ENCODE results near the gene AQP12B.
A peak's percentile ranks its signal among the peaks of the same experiment; 100 is the strongest.
"Not testable (repeated sequence)": the region's sequence is repeated elsewhere in the genome, so short reads cannot be mapped to it uniquely, and the experiment has no call there.

AQP12B gene

GRCh38 chr2:240680185-240680584 lies 2.5 kb downstream of the AQP12B start:
- DNase-seq: not testable (repeated sequence)

DNA sequence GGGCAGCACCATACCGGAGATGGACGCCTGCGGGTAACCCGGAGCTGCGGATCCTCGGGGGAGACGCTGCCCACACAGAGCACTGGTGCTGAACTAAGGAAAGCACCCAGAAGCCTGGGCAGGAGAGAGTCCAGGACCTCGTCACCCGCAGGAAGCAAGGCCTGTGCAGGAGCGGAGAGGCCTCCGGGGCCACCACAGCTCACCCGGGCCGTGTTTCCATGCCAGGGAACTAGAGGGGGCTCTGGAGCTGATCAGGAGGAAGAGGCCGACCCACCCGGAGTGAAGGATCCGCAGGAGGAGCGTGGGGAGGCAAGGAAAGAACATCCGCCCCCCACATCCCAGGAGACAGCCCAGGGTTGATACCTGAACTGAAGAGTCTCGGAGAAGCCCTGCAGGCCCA lies 3.8 kb downstream of the AQP12B start:
- not testable (repeated sequence) for DNase-seq

GRCh38 chr2:240678043-240678442 lies 4.6 kb downstream of the AQP12B start:
- not testable (repeated sequence) for DNase-seq

GRCh38 chr2:240675345-240675744 lies 7.3 kb downstream of the AQP12B start:
- not testable (repeated sequence) for DNase-seq

- not testable (repeated sequence) for DNase-seq
Measured at GRCh38 chr2:240674461-240675184, 8.1 kb downstream of the AQP12B start.

GRCh38 chr2:240672701-240673190 lies 9.9 kb downstream of the AQP12B start:
- DNase-seq: no peak

DNA sequence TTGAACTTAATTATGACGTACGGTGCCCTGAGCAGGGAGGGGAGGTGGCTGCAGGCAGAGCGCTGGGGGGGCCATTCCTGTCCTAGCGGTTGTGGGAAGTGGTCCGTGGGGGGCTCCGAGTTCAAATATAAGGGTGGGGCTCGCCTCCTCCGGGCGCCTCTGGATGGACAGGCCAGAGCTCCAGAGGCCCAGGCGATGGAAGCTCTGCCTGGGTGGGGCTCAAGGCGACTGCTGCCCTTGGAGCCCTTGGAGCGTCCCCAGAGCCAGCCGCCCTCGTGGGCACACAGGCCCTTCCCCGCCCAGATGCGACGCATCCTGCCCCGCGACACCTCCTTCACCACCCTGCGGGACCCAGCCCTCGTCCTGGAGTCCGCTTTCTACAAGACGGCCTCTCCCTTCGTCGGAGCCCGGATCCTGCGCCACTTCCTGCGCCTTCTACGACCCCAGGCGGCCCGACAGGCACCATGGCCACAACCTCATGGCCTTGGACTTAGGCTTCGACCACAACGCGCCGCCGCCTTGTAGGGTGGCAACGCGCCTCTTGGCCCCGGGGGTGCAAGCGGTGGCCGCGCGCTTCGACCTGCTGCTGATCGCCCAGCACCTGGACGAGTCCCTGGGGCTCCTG lies 10.5 kb downstream of the AQP12B start:
- no peak for DNase-seq

DNA sequence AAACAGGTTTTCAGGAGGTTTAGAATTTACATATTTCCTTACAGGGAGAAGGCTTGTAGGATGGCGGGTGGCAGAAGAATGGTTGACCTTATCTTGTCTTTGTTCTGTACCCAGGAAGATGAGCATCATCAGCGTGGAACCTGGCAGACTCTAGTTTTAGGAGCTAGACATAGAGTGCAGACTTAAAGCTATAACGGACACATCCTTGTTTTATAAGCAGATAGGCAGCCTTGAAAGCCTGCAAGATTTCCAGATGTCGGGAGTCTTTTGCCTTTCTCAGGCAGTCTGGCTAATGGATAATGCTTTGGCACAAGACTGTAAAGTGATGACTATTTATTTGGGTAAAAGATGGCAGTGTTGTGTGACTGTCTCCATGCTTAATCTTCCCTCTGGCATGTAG lies 11.7 kb downstream of the AQP12B start:
- no peak for DNase-seq

GRCh38 chr2:240670402-240670801 lies 12.3 kb downstream of the AQP12B start:
- DNase-seq: no peak

DNA sequence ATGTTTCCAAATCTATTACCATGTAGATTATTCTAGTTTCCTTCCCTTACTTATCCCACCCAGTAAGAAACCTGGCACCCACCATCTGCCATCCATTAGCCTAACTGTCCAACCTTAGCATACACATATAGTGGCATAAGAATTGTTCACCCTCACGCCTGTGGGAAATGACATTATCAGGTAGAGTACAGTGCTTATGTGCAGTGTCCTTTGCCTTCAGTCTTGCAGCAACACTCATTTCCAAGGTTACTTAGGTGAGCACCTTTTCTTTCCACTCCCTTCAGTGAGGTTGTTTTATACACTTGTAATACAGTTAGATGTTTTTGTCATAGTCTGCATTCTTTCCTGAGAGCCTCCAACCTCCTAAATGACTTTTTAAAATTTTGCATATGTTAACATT lies 18.1 kb downstream of the AQP12B start:
- no peak for DNase-seq

DNA sequence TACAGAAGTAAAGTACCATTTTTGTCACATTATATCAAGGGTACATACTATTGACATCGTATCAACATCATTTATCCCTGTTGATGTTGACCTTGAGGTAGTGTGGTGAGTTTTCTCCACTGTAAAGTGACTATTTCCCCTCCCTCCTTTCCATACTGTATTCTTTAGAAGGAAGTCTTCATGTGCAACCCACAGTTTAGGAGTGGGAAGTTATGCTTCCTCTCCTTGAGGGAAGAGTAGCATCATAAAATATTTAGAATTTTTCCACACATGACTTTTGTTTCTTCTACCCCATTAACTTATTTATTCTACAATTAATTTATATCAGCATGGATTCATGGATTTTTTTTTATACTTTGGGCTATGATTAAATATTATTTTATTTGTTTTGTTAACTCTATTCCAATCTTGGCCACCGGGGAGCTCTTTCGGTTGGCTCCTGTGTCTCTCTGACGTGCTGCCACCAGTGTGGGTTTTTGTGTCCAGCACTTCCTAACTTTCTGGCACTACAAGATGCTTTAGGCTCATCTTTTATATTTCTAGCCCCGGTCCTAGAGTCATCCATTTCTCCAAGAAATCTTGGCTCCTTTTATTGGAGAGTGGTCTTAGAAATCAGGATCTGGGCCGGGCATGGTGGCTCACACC lies 19.0 kb downstream of the AQP12B start:
- no peak for DNase-seq

DNA sequence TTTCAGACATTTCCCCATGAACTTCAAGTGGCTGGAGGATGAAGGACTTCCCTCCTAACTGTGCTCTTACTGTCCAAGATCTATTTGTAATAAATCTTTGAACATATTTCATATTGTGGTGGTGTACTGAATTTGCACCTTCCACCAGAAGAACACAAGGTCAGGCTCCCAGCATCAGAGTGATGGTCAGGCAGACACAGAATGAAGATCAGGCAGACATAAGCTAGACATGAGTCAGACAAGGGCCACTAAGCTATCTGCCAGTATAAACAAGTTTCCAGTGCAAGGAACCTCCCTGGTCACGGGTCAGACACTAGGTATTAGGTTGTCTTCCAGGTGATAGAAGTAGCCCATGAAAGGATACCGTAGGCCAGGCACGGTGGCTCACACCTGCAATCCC lies 20.0 kb downstream of the AQP12B start:
- no peak for DNase-seq

DNA sequence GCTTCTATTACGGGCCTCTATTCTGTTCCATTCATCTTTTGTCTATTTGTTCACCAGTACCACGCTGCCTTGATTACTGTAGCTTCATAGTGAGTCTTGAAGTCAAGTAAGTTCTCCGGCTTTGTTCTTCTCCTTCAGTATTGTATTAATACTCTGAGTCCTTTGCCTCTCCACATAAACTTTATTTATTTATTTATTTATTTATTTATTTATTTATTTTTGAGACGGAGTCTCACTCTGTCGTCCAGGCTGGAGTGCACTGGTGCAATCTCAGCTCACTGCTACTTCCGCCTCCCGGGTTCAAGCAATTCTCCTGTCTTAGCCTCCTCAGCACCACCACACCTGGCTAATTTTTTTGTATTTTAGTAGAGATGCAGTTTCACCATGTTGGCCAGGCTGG lies 22.8 kb downstream of the AQP12B start:
- DNase-seq: not testable (repeated sequence)

DNA sequence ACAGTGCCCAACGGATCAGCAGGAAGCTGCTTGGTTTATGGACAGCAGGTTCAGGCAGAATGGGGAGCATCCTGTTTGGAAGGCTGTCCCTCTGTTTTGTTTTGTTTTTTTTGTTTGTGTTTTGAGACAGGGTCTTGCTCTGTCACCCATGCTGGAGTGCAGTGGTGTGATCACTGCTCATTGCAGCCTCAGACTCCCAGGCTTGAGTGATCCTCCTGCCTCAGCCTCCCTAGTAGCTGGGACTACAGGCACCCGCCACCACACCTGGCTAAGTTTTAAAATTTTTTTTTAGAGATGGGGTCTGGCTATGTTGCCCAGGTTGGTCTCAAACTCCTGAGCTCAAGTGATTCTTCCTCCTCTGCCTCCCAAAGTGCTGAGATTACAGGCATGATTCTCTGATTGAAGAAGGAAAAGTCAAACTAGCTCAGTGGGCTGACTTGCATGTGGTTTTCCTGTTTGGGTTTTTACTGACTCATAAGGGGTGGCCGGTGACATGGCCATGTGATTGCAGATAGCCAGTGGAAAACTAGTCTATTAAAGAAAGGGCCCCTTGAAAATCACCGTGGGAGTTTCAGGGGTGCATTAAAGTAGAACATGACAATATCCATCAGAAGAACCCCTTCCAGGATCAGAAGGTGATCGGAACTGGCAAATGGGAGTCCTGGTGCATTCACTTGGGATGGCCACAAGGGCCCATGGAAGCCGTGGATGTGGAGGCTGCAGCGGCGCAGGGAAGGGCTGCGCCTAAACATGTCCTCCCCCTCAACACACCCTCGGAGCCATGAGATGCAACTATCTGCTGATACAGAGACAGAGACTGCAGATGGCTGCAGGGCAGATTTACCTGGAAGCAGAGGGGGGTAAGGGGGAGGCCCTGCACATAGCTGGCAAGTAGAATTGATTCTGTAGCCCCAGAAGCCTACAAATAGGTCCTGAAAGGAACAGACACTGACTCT lies 26.5 kb downstream of the AQP12B start:
- DNase-seq: peak; percentile 68

DNA sequence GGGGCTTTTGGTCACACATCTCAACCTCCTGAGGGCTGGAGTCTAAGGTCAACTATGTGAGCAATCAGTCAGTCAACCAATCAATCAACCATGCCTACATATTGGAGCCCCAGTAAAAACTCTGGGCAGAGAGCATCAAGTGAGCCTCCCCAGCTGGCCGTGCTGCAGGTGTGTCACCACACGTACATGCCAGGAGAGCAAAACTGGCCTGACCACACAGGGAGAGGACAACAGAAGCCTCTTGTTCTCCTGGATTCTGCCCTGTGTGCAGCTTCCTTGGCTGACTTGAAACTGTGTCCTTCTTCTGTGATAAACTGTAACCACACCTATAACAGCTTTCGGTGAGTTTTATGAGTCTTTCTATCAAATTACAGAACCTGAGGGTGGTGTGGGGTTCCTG lies 31.5 kb downstream of the AQP12B start:
- DNase-seq: no peak

DNA sequence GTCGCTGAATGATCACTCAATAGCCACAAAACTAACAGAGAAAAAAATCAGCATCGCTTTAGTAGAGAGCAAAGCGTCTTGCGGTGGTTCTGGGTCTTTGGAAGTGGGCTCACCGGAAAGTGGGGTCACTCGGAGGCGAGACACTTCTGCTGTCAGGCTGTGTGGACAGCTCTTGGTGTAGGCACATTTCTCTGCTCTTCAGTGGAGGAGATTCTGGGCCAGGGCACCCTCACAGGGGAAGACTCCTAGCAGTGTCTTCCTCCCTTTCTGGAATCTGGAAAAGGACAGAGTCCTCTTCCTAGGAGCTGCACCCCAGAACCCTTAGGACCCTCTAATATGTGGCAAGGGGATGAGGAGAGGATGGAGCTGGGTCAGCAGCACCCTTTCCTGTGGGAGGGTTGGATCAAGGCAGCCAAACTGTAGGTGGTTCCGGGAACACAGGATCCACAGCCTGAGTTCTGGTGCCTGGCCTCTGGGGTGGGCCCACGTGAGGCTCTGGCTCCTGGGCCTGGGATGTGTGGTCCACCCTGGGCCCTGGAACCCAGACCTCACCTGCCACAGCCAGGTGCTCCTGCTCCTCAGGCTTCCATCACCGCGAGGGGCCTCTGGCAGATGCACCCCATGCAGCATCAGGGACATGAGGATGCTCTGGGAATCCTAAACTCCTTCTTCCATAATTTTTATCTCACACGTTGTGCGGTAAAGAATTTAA lies 32.3 kb downstream of the AQP12B start:
- no peak for DNase-seq

GRCh38 chr2:240649331-240649730 lies 33.4 kb downstream of the AQP12B start:
- no peak for DNase-seq

DNA sequence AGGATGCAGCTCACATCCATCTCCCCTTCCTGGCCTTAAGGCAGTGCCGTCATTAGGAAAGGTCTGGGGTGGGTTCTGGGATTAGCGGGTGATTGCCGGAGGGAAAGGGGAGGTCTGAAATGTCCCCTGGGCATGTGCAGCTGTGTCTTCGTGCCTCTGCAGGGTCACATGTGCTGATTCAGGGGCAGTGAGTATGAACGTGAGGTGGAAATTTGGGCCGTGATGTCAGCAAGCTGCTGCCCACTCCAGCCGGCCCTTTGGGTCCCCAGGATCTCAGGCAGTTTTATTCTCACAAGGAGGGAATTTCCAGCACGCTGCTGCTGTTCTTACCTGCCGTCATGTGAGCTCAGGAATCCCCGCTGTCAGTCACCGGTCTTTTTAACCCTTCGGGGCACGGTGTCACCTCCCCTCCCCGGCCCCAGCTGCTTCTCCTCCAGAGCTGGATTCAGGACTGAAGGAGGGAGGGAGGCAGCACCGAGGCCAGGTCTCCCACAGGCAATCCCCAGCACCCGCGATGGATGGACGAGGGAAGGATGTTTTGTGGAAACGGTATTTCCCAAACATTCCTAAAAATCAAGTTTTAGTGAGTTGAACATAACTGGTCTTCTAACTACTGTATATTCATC lies 33.9 kb downstream of the AQP12B start:
- no peak for DNase-seq

GRCh38 chr2:240648155-240648649 lies 34.5 kb downstream of the AQP12B start:
- no peak for DNase-seq

DNA sequence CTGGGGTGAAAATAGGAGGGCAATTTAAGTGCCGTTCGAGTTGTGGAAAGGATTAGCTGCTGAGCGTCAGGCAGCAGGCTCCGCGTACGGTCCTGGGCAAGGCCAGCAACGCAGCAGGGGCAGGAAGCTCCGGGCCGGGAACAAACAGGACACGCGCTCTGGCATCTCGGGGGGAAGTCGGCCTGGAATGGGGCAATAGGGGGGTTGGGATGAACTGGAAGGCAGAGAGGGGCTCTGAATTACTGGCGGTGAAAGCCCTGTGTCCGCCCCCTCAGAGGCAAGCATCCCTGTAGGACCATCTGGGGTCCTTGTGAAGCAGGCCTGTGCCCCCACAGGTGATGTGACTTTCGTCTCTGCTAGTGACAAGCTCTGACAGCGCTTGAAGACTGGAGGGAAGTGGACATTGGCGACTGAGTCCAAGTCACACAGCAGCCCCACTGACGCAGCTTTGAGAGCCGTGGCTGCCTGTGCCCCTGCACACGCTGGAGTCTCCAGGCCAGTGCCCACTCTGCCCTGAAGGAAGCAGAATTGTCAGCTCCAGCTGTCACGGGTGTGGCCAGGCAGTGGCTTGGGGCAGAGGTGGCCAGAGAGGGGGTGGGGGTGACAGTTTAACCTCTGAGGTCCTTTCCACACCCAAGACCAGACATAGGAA lies 35.1 kb downstream of the AQP12B start:
- DNase-seq: no peak

Measured in MV-4-11 (cell line).